SH-SY5Y (cell line): ENCODE results near the gene FCHSD2.

Source experiments
- GATA2 ChIP-seq: IDR thresholded peaks from 2 replicates; pipeline ENCODE4 v1.6.1; 2011; ENCODE audit warnings: mild to moderate bottlenecking, low read depth, low read length
- GATA3 ChIP-seq: IDR thresholded peaks from 2 replicates; pipeline ENCODE4 v1.6.1; 2011; ENCODE audit warnings: low read depth, mild to moderate bottlenecking, low read length, moderate library complexity

- TF ChIP-seq GATA3 = no peak
- no peak for TF ChIP-seq GATA2
These were observed 222.1 kb downstream of the FCHSD2 start for GRCh38 chr11:72920001-72920400.
